A549 (cell line): ENCODE data around the gene DPY19L3. TPM values are rescaled to one million over a fixed set of nuclear protein-coding genes. Genes with fewer than 3 reads are reported as not detected.

Source experiments
- ATAC-seq, 2 experiments: fragments of 200-7000 bp in 1 of 2; fragments of >200 bp in 1 of 2; cut with Nextera tagmentation in 1 of 2; cut with Tn5 transposase in 1 of 2; 3 replicates each; pipeline versions ENCODE4 v1.8.0 to v1.9.1; 2018 to 2020; ENCODE audit warnings: mild to moderate bottlenecking in 1 of 2, moderate library complexity in 1 of 2
- CTCF ChIA-PET: fragments of 300-600 bp; sonication (Branson Sonifier 250); formaldehyde crosslinking; extraction: SDS; loops from one replicate; lab custom pipeline; 2021; ENCODE audit warnings: antibody characterized with exemption, inconsistent platforms; lab: Yijun Ruan, JAX
- POLR2A ChIA-PET: fragments of 350-600 bp; formaldehyde crosslinking; extraction: SDS; loops from one replicate; lab custom pipeline; 2021; ENCODE audit warnings: antibody characterized with exemption, inconsistent platforms; lab: Yijun Ruan, JAX
- DNase-seq, 2 experiments: peaks; one replicate each; pipeline versions ENCODE4 v3.0.0 to v3.0.0-alpha.2; 2011 to 2016; ENCODE audit warnings: low read depth in 1 of 2, low spot score in 1 of 2
- FAIRE-seq: peaks from 2 replicates; lab custom pipeline; 2011; peaks lifted over from hg19 to GRCh38; lab: Jason Lieb, UNC
- H3K27ac ChIP-seq, 2 experiments: fragments of >200 bp; sonication (Bioruptor Twin); formaldehyde crosslinking; 3 replicates each; pipeline ENCODE4 v1.5.1; 2016 to 2017
- H3K4me1 ChIP-seq: fragments of >200 bp; sonication (Bioruptor Twin); formaldehyde crosslinking; 3 replicates; pipeline ENCODE4 v1.6.1; 2016
- H3K4me2 ChIP-seq: fragments of >200 bp; sonication (Bioruptor Twin); formaldehyde crosslinking; 3 replicates; pipeline ENCODE4 v1.6.1; 2016
- H3K4me3 ChIP-seq: fragments of >200 bp; sonication (Bioruptor Twin); formaldehyde crosslinking; 3 replicates; pipeline ENCODE4 v1.5.1; 2016
- H3K9me3 ChIP-seq: fragments of >200 bp; sonication (Bioruptor Twin); formaldehyde crosslinking; 3 replicates; pipeline ENCODE4 v1.6.1; 2016
- ATOH8 ChIP-seq: fragments of 250-450 bp; sonication (Bioruptor Pico); IDR thresholded peaks from 2 replicates; pipeline ENCODE4 v1.5.0; 2020; ENCODE audit warnings: low read depth, mild to moderate bottlenecking, moderate library complexity
- BHLHE40 ChIP-seq: IDR thresholded peaks from 2 replicates; pipeline ENCODE4 v1.6.1; 2012; ENCODE audit warnings: low read depth, low read length, inconsistent platforms
- EP300 ChIP-seq, 2 experiments: fragments of >200 bp; sonication (Bioruptor Twin); formaldehyde crosslinking; IDR thresholded peaks; 2 replicates in 1 of 2; 3 replicates in 1 of 2; pipeline ENCODE4 v1.6.1; 2016 to 2017
- ESRRA ChIP-seq: fragments of 150-350 bp; IDR thresholded peaks from 2 replicates; pipeline ENCODE4 v1.6.1; 2014; ENCODE audit warnings: mild to moderate bottlenecking, low read length, borderline replicate concordance
- HDAC2 ChIP-seq: fragments of 200-600 bp; sonication (generic); IDR thresholded peaks from 2 replicates; pipeline ENCODE4 v1.6.1; 2016
- HES2 ChIP-seq: fragments of >200 bp; sonication (Bioruptor Twin); formaldehyde crosslinking; IDR thresholded peaks from 2 replicates; pipeline ENCODE4 v1.6.1; 2016
- HMGXB4 ChIP-seq: fragments of 250-450 bp; sonication (Bioruptor Pico); IDR thresholded peaks from 2 replicates; pipeline ENCODE4 v1.5.0; 2021; ENCODE audit warnings: mild to moderate bottlenecking, moderate library complexity, borderline replicate concordance
- HOXB5 ChIP-seq: fragments of 250-450 bp; sonication (Bioruptor Pico); IDR thresholded peaks from 2 replicates; pipeline ENCODE4 v1.5.0; 2020; ENCODE audit warnings: mild to moderate bottlenecking, moderate library complexity
- KDM1A ChIP-seq: fragments of 200-600 bp; sonication (generic); IDR thresholded peaks from 2 replicates; pipeline ENCODE4 v1.6.1; 2016; ENCODE audit warnings: low read depth, mild to moderate bottlenecking
- NR3C1 ChIP-seq: fragments of >200 bp; sonication (Bioruptor Twin); formaldehyde crosslinking; IDR thresholded peaks from 3 replicates; pipeline ENCODE4 v1.6.1; 2017
- POLR2A ChIP-seq: IDR thresholded peaks from 2 replicates; pipeline ENCODE4 v1.6.1; 2012; ENCODE audit warnings: mild to moderate bottlenecking, low read length
- RAD21 ChIP-seq, 2 experiments: fragments of >200 bp in 1 of 2; sonication (Bioruptor Twin) in 1 of 2; formaldehyde crosslinking in 1 of 2; IDR thresholded peaks in 1 of 2; conservative IDR thresholded peaks in 1 of 2; 2 replicates in 1 of 2; 3 replicates in 1 of 2; pipeline ENCODE4 v1.6.1; 2012 to 2018; ENCODE audit warnings: inconsistent platforms in 1 of 2
- RARB ChIP-seq: fragments of 250-450 bp; sonication (Bioruptor Pico); IDR thresholded peaks from 2 replicates; pipeline ENCODE4 v1.8.0; 2021; ENCODE audit warnings: mild to moderate bottlenecking, moderate library complexity
- RFX5 ChIP-seq: fragments of 450-650 bp; IDR thresholded peaks from 2 replicates; pipeline ENCODE4 v1.7.1; 2014; ENCODE audit warnings: antibody characterized with exemption, mild to moderate bottlenecking, moderate library complexity
- RNF2 ChIP-seq: fragments of 200-600 bp; sonication (generic); IDR thresholded peaks from 2 replicates; pipeline ENCODE4 v1.6.1; 2016; ENCODE audit warnings: low read depth, mild to moderate bottlenecking, antibody characterized with exemption, moderate library complexity, borderline replicate concordance
- TP53 ChIP-seq: fragments of 250-450 bp; sonication (Bioruptor Pico); IDR thresholded peaks from 2 replicates; pipeline ENCODE4 v1.5.0; 2021; ENCODE audit warnings: mild to moderate bottlenecking, moderate library complexity
- WGBS: methylation state at CpG from one replicate; pipeline ENCODE4 v1.1.6; 2017; ENCODE audit errors: missing lambda C conversion rate; 5-methylcytosine and 5-hydroxymethylcytosine counted together
- polyA plus RNA-seq, 4 experiments: library from polyadenylated mRNA; depleted of rRNA in 3 of 4; stranded (reverse); fragments of >200 nt; fragmentation: RNase III in 1 of 4; extraction: RNeasy Plus Mini Kit Qiagen cat#74134 plus additional on column Dnase treatment in 1 of 4; gene quantifications; 2 replicates in 3 of 4; 3 replicates in 1 of 4; pipeline ENCODE4 v1.2.3, GENCODE V29; 2011 to 2017
- TF ChIP-seq, protein P1 (sequence below): fragments of 150-350 bp; IDR thresholded peaks from 2 replicates; pipeline ENCODE4 v1.6.1; 2014; ENCODE audit warnings: low read depth, mild to moderate bottlenecking, low read length

DPY19L3 gene
- polyA plus RNA-seq, 2 of the 4 experiments (the other 2 are of a cell fraction), result 15.7 to 28.9 TPM

DNA sequence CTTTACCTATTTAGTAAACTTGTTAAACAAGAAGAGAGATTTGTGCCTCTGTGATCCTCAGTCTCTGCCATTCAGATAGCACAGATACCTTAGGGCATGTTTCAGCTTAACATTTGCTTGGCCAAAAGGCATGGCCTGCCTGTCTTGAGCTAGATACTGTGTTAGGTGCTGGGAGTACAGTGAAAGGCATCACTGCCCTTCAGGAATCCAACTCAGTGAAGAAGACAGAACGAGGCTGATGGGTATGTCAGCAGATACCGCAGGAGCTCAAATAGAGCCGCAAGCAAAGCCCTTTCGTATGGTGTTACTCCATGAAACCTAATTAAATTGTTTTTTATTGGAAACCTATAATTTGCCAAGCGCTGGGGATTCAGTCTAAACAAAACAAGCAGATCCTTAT, 47.2 kb upstream of the DPY19L3 start:
- Histone ChIP-seq H3K4me2 (no peak overlapping the region), H3K4me3 (no peak overlapping the region), H3K4me1 (peaks cover 23% of the 10 kb centered on the region)
- WGBS, result 96% methylated on average over 5 of the region's 5 CpGs
- POLR2A ChIA-PET, result interaction anchor here (2.2 kb wide), 1 partner anchor 47 kb away, joined by 8 read pairs; the partner anchor contains the start of gene DPY19L3
- no peak for DNase-seq
- TF ChIP-seq TP53 (CRISPR knock-in tag), result 0 out of 2 replicates have a peak, but pooled peaks have one; percentile 49
- TF ChIP-seq, protein P1, sequence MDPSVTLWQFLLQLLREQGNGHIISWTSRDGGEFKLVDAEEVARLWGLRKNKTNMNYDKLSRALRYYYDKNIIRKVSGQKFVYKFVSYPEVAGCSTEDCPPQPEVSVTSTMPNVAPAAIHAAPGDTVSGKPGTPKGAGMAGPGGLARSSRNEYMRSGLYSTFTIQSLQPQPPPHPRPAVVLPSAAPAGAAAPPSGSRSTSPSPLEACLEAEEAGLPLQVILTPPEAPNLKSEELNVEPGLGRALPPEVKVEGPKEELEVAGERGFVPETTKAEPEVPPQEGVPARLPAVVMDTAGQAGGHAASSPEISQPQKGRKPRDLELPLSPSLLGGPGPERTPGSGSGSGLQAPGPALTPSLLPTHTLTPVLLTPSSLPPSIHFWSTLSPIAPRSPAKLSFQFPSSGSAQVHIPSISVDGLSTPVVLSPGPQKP, result no peak
- no peak for TF ChIP-seq POLR2A
- TF ChIP-seq, all 56 proteins: peak for 1
- Histone ChIP-seq H3K27ac (no peak overlapping the region), H3K9me3 (no peaks in the 10 kb centered on the region)
- CTCF ChIA-PET, result interaction anchor here (0.6 to 6.1 kb wide), 20 partner anchors 10 to 1692 kb away, joined by 3 to 74 read pairs (median 4); partner anchors contain the start of gene ZNF507
- FAIRE-seq, result peak; percentile 61
- ATAC-seq, result no peak

- DNase-seq, result no peak
- H3K27ac ChIP-seq, result no peak overlapping the region
- H3K4me3 ChIP-seq, result no peak overlapping the region
- H3K4me1 ChIP-seq, result peaks cover 30% of the 10 kb centered on the region
- peak; percentile 97 for FAIRE-seq
- TF ChIP-seq RARB (CRISPR knock-in tag) (no peak), KDM1A (no peak), EP300 (IDR thresholded peaks at IDR 0.05) (no peak), NR3C1 (no peak), POLR2A (no peak), TP53 (CRISPR knock-in tag) (no peak), RNF2 (no peak), HES2 (no peak), HDAC2 (no peak), RAD21 (conservative IDR thresholded peaks at IDR 0.05 in 1 of 2, IDR thresholded peaks at IDR 0.05 in 1 of 2) (no peak), HOXB5 (CRISPR knock-in tag) (no peak), HMGXB4 (CRISPR knock-in tag) (no peak), ATOH8 (CRISPR knock-in tag) (no peak), RFX5 (no peak), BHLHE40 (no peak), ESRRA (no peak)
- TF ChIP-seq, protein P1, result no peak
- ChIA-PET POLR2A (no interaction called here), CTCF (interaction anchor here (0.9 to 6.1 kb wide), 6 partner anchors 8 to 1677 kb away, joined by 3 to 74 read pairs (median 16); partner anchors contain the start of gene ZNF507)
- H3K4me2 ChIP-seq, result no peak overlapping the region
- ATAC-seq, result no peak
- no peaks in the 10 kb centered on the region for H3K9me3 ChIP-seq
- 94% methylated on average over 9 of the region's 9 CpGs for WGBS
Measured at GRCh38 chr19:32359581-32359980, 46.0 kb upstream of the DPY19L3 start.
